T-helper 17 cell (primary cell): ENCODE results near the gene CELA2B. TPM values are rescaled to one million over a fixed set of nuclear protein-coding genes. Genes with fewer than 3 reads are reported as not detected.

Experiments used
- total RNA-seq, 4 donors: library from RNA in 2 of 4; stranded (reverse) in 2 of 4; gene quantifications; one replicate each; pipeline ENCODE4 v1.2.3 and lab custom pipeline; 2022 to 2026

CELA2B gene
- total RNA-seq, 2 donors from 2014 or later, result not detected

Other genes starting within 250 kb of the CELA2B start
- gene FHAD1, start 228.9 kb upstream of the CELA2B start, total RNA-seq, result not detected
- gene EFHD2, start 66.2 kb upstream of the CELA2B start, total RNA-seq, result 100 to 1,000 TPM; 135 to 197 TPM
- gene CTRC, start 37.7 kb upstream of the CELA2B start, total RNA-seq, result 1 to 10 TPM; 2.7 to 2.9 TPM
- gene CELA2A, start 19.4 kb upstream of the CELA2B start, total RNA-seq, result not detected
- 10 to 100 TPM; 11.4 to 14.8 TPM for gene CASP9, start 48.1 kb downstream of the CELA2B start, total RNA-seq
- 10 to 100 TPM; 13.2 to 20.5 TPM for gene DNAJC16, start 50.7 kb downstream of the CELA2B start, total RNA-seq
- 1 to 10 TPM; 5.7 to 6.8 TPM for gene AGMAT, start 108.9 kb downstream of the CELA2B start, total RNA-seq
- gene DDI2, start 141.4 kb downstream of the CELA2B start, total RNA-seq, result 10 to 100 TPM; 27.5 to 31.1 TPM
- gene PLEKHM2, start 208.2 kb downstream of the CELA2B start, total RNA-seq, result 10 to 100 TPM; 54.8 to 72.8 TPM